Measurements from ENCODE around the gene INAVA.

- TF ChIP-seq CTCF (conservative IDR thresholded peaks at IDR 0.05; ENCODE audit: low read length) (no peak), EZH2phosphoT487 (IDR thresholded peaks at IDR 0.05; ENCODE audit: borderline replicate concordance) (no peak)
Observed at GRCh38 chr1:200899451-200899915, 4.8 kb downstream of the INAVA start.
